ENCODE measurements around the gene CFAP68.

CFAP68 gene

GRCh38 chr11:111851067-111851466 lies 28.3 kb upstream of the CFAP68 start:
- no peak overlapping the region for H3K27ac ChIP-seq (ENCODE audit: low read depth, low read length, poor library complexity, severe bottlenecking)

GRCh38 chr11:111851636-111852035 lies 27.7 kb upstream of the CFAP68 start:
- Histone ChIP-seq H3K9ac (ENCODE audit: low read length) (no peak overlapping the region), H3F3A (ENCODE audit: insufficient read depth, low read length) (no peaks in the 10 kb centered on the region), H3K4me3 (ENCODE audit: low read depth, low read length, poor library complexity, severe bottlenecking) (no peak overlapping the region), H3K9me2 (ENCODE audit: low read depth, low read length) (no peaks in the 10 kb centered on the region), H3K27ac (ENCODE audit: low read depth, low read length, poor library complexity, severe bottlenecking) (no peak overlapping the region), H3K4me2 (ENCODE audit: low read length) (no peak overlapping the region), H3K27me3 (ENCODE audit: insufficient read depth, low read length) (no peaks in the 10 kb centered on the region), H4K20me1 (ENCODE audit: insufficient read depth, low read length) (no peaks in the 10 kb centered on the region), H3K9me3 (ENCODE audit: low read length) (no peaks in the 10 kb centered on the region), H3K36me3 (ENCODE audit: insufficient read depth, low read length) (peaks cover 61% of the 10 kb centered on the region; the same call in 1 of the 2 replicates), H2AFZ (ENCODE audit: low read length) (no peak overlapping the region), H3K4me1 (ENCODE audit: insufficient read depth, low read length, severe bottlenecking) (no peaks in the 10 kb centered on the region), H3K79me2 (ENCODE audit: insufficient read depth, low read length) (no peaks in the 10 kb centered on the region)
- no peak for TF ChIP-seq EZH2 (IDR thresholded peaks at IDR 0.05; ENCODE audit: borderline replicate concordance, low read length)
- TF ChIP-seq, protein P1, sequence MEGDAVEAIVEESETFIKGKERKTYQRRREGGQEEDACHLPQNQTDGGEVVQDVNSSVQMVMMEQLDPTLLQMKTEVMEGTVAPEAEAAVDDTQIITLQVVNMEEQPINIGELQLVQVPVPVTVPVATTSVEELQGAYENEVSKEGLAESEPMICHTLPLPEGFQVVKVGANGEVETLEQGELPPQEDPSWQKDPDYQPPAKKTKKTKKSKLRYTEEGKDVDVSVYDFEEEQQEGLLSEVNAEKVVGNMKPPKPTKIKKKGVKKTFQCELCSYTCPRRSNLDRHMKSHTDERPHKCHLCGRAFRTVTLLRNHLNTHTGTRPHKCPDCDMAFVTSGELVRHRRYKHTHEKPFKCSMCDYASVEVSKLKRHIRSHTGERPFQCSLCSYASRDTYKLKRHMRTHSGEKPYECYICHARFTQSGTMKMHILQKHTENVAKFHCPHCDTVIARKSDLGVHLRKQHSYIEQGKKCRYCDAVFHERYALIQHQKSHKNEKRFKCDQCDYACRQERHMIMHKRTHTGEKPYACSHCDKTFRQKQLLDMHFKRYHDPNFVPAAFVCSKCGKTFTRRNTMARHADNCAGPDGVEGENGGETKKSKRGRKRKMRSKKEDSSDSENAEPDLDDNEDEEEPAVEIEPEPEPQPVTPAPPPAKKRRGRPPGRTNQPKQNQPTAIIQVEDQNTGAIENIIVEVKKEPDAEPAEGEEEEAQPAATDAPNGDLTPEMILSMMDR (IDR thresholded peaks at IDR 0.05; ENCODE audit: low read length) = peak; percentile 49

More at GRCh38 chr11:111851067-111851466, 28.3 kb upstream of the CFAP68 start:
- Histone ChIP-seq H3K4me2 (ENCODE audit: low read length) (no peak overlapping the region), H3K79me2 (ENCODE audit: insufficient read depth, low read length) (no peaks in the 10 kb centered on the region), H4K20me1 (ENCODE audit: insufficient read depth, low read length) (no peaks in the 10 kb centered on the region), H2AFZ (ENCODE audit: low read length) (no peak overlapping the region), H3K9ac (ENCODE audit: low read length) (no peak overlapping the region), H3K27me3 (ENCODE audit: insufficient read depth, low read length) (no peaks in the 10 kb centered on the region), H3F3A (ENCODE audit: insufficient read depth, low read length) (no peaks in the 10 kb centered on the region), H3K4me1 (ENCODE audit: insufficient read depth, low read length, severe bottlenecking) (no peaks in the 10 kb centered on the region), H3K4me3 (ENCODE audit: low read depth, low read length, poor library complexity, severe bottlenecking) (no peak overlapping the region), H3K9me2 (ENCODE audit: low read depth, low read length) (no peaks in the 10 kb centered on the region), H3K9me3 (ENCODE audit: low read length) (no peaks in the 10 kb centered on the region), H3K36me3 (ENCODE audit: insufficient read depth, low read length) (peaks cover 64% of the 10 kb centered on the region; the same call in 1 of the 2 replicates)
- TF ChIP-seq, protein P1 (IDR thresholded peaks at IDR 0.05; ENCODE audit: low read length) = no peak
- TF ChIP-seq EZH2 (IDR thresholded peaks at IDR 0.05; ENCODE audit: borderline replicate concordance, low read length) = no peak

DNA sequence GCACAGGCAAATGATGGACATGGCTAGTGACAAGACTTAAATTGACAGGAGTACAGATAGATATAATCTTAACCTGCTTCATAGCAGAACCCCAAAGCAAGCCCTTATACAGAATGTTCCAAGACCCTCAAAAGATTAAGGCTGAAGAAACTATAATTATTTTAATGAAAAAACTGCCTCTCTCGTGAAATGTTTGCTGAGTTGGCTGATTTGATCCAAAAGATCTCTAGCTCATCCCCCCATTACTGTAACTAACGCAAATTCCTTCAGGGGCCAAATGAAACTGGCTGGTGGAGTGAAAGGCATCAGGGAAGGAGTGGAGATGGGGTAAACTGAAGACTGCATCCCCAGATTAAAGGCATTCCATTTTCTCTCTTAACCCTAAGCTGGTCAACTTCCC lies 27.2 kb upstream of the CFAP68 start:
- Histone ChIP-seq H3K79me2 (ENCODE audit: insufficient read depth, low read length) (no peaks in the 10 kb centered on the region), H2AFZ (ENCODE audit: low read length) (no peak overlapping the region), H3K4me3 (ENCODE audit: low read depth, low read length, poor library complexity, severe bottlenecking) (no peak overlapping the region), H3K4me2 (ENCODE audit: low read length) (no peak overlapping the region), H3K36me3 (ENCODE audit: insufficient read depth, low read length) (peaks cover 57% of the 10 kb centered on the region), H3K4me1 (ENCODE audit: insufficient read depth, low read length, severe bottlenecking) (no peaks in the 10 kb centered on the region), H3K9ac (ENCODE audit: low read length) (no peak overlapping the region), H3K9me3 (ENCODE audit: low read length) (no peaks in the 10 kb centered on the region), H3K27me3 (ENCODE audit: insufficient read depth, low read length) (no peaks in the 10 kb centered on the region), H3K9me2 (ENCODE audit: low read depth, low read length) (no peaks in the 10 kb centered on the region), H3K27ac (ENCODE audit: low read depth, low read length, poor library complexity, severe bottlenecking) (no peak overlapping the region), H4K20me1 (ENCODE audit: insufficient read depth, low read length) (no peaks in the 10 kb centered on the region), H3F3A (ENCODE audit: insufficient read depth, low read length) (no peaks in the 10 kb centered on the region)
- no peak for TF ChIP-seq EZH2 (IDR thresholded peaks at IDR 0.05; ENCODE audit: borderline replicate concordance, low read length)
- TF ChIP-seq, protein P1 (IDR thresholded peaks at IDR 0.05; ENCODE audit: low read length) = no peak

All from OCI-LY1 (cell line).